Stimulated activated CD4-positive, alpha-beta T cell treated with anti-CD3 and anti-CD28 coated beads, Interleukin-1b, Interleukin-23, amount 100 ng/mL, for 48 hours (primary cell): ENCODE measurements around the gene GXYLT2.
A peak's percentile ranks its signal among the peaks of the same experiment; 100 is the strongest.
"Not testable (repeated sequence)": the region's sequence is repeated elsewhere in the genome, so short reads cannot be mapped to it uniquely, and the experiment has no call there.

Experiments
- DNase-seq: peaks from one replicate; pipeline ENCODE4 v3.0.0-alpha.2; 2020

GXYLT2 gene

GRCh38 chr3:72892870-72893269 is 5.0 kb downstream of the GXYLT2 start:
- DNase-seq = no peak

GRCh38 chr3:72894976-72895552 is 7.2 kb downstream of the GXYLT2 start:
- DNase-seq = no peak

GRCh38 chr3:72896996-72897757 is 9.3 kb downstream of the GXYLT2 start:
- no peak for DNase-seq

DNA sequence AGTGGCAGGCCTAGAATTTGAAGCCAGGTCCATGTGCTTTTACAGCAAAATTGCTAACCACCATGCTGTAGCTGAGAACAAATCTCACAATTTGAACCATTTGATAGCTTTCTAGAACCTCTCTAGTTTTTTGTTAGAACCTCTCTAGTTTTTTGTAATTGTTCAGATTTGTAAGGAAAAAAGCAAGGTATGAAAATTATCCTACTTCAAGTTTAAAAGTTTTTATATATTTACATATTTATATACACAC is 9.8 kb downstream of the GXYLT2 start:
- DNase-seq = no peak

- no peak for DNase-seq
Observed at GRCh38 chr3:72899349-72899765, 11.5 kb downstream of the GXYLT2 start.

- no peak for DNase-seq
Observed at GRCh38 chr3:72900048-72900447, 12.2 kb downstream of the GXYLT2 start.

- no peak for DNase-seq
Observed at GRCh38 chr3:72901840-72902239, 14.0 kb downstream of the GXYLT2 start.

DNA sequence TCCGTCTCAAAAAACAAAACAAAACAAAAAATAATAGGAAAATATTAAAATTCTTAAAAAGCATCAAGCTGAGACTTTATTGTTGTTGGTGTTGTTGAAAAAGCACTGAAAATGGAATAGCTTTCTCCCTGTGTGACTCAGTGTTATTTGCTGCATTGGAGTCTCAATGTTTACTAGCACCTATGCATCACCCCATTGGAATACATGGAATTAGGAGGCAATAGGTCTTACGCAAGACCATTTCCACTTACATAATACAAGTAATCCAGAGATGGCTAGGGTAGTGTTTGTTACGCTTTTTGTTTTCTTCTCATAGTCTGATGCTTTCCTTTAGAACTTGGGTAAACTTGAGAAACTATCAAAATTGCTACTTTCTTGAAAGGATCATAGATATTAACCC is 15.2 kb downstream of the GXYLT2 start:
- no peak for DNase-seq

- no peak for DNase-seq
Observed at GRCh38 chr3:72904163-72904562, 16.3 kb downstream of the GXYLT2 start.

GRCh38 chr3:72906154-72906553 is 18.3 kb downstream of the GXYLT2 start:
- DNase-seq = no peak

DNA sequence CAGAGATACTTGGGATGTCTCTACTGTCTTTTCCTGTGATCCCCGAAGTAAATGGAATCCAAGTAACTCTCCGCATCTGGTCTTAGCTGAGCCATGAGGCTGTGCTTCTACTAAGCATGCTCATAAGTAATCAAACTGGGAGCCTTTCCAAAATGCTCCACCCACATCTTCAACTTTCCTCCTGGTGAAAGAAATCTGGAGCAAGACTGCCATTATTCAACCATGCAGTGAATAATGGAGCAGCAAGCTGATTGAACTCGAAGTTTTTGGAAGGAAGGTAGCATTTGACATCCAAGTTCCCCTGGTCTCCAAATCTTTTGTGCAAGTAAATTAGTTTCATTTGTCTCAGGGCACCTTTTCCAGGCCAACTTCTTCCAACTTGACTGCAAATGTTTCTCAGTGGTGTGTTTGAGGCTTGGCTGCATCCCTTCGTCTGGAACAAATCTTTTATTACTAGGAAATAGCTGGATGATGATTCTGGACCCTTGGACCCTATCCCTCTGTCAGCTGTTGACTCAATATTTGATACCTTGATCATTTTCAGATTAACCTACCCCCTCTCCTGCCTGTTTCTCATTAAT is 19.4 kb downstream of the GXYLT2 start:
- no peak for DNase-seq

DNA sequence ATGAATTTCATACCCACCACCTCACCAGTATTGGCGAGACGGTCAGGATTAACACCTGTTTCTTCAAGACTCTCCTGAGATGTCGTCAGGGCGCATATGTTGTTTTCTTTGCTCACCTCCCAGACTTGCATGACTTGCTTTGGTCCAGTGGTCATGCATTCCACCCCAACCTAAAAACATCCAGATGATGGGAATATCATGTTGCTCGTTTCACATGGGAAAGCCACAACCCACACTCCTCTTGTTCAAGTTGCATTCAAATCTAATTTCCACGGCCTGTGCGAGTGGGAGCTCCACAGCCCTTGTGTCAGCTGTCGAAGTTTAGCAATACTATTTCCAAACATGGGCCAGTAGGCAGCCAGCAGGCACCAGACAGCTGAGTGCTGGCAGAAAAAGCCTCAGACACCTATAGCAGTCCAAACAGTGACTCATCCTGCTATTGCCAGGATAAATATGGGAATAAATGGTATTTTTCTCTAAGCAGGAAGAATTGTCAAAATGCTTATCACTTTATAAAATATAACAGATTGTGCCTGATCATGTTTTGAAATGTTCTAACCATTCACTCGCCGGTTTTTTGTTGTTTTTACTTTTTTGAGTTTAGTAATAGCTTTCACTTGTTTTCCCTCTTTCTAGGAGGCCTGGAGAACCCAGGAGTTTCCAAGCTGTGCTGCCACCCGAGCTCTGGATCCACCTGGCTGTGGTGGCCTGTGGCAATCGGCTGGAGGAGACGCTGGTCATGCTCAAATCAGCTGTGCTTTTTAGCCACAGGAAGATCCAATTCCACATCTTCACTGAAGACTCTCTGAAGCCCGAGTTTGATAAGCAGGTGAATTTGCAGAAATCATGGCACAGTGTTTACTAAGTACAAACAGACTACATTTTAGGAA is 20.1 kb downstream of the GXYLT2 start:
- no peak for DNase-seq

GRCh38 chr3:72909591-72909990 is 21.7 kb downstream of the GXYLT2 start:
- no peak for DNase-seq

- no peak for DNase-seq
Observed at GRCh38 chr3:72912532-72912931, 24.7 kb downstream of the GXYLT2 start.

GRCh38 chr3:72914383-72914782 is 26.5 kb downstream of the GXYLT2 start:
- no peak for DNase-seq

- no peak for DNase-seq
Observed at GRCh38 chr3:72916250-72916649, 28.4 kb downstream of the GXYLT2 start.

- DNase-seq = no peak
Observed at GRCh38 chr3:72919520-72919919, 31.7 kb downstream of the GXYLT2 start.

- no peak for DNase-seq
Observed at GRCh38 chr3:72924055-72924454, 36.2 kb downstream of the GXYLT2 start.

- DNase-seq = not testable (repeated sequence)
Observed at GRCh38 chr3:72928781-72929735, 41.2 kb downstream of the GXYLT2 start.

GRCh38 chr3:72930754-72931153 is 42.9 kb downstream of the GXYLT2 start:
- DNase-seq = no peak

DNA sequence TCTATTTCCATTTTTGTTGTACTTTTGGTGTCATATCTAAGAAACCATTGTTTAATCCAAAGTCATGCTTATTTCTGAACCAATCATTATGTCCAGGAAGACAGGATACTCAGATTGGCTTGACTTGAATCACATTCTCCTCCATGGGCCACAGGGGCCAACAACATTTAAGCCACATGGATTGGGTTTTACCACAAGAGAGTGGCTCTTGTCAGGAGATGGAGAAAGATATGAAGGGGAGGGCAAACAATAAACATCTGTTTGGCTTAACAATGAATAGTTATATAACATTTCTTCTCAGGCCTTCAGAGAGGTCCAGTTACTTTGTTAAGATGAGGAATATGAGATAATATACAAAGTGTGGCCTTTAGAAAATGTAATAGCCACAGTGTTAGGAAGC is 44.6 kb downstream of the GXYLT2 start:
- no peak for DNase-seq

GRCh38 chr3:72938471-72939265 is 50.8 kb downstream of the GXYLT2 start:
- DNase-seq = peak; percentile 13
